Tibial nerve (tissue), 4 donors: ENCODE results near the gene DRC1. TPM values are rescaled to one million over a fixed set of nuclear protein-coding genes. Genes with fewer than 3 reads are reported as not detected.

ENCODE experiments used
- DNase-seq, 2 donors: peaks; one replicate each; pipeline ENCODE4 v3.0.0-alpha.2; 2019; ENCODE audit warnings: low spot score in 2 of 2
- H3K27ac ChIP-seq, 4 donors: fragments of 200-600 bp; sonication (generic) in 3 of 4; one replicate each; pipeline ENCODE4 v1.5.1; 2017 to 2019; ENCODE audit warnings: mild to moderate bottlenecking in 1 of 4
- H3K27me3 ChIP-seq, 2 donors: fragments of 200-600 bp; sonication (generic) in 1 of 2; one replicate each; pipeline versions ENCODE4 v1.5.1 to v1.6.0; 2017 to 2019
- H3K36me3 ChIP-seq, 3 donors: fragments of 200-600 bp; sonication (generic); one replicate each; pipeline ENCODE4 v1.5.1; 2018 to 2019
- H3K4me1 ChIP-seq, 4 donors: fragments of 200-600 bp; sonication (generic) in 3 of 4; one replicate each; pipeline ENCODE4 v1.5.1; 2017 to 2019
- H3K4me3 ChIP-seq, 4 donors: fragments of 200-600 bp; sonication (generic) in 3 of 4; one replicate each; pipeline ENCODE4 v1.5.1; 2017 to 2019; ENCODE audit warnings: mild to moderate bottlenecking in 1 of 4, moderate library complexity in 1 of 4
- H3K9me3 ChIP-seq, 4 donors: fragments of 200-600 bp; sonication (generic) in 3 of 4; one replicate each; pipeline ENCODE4 v1.5.1; 2017 to 2019
- EP300 ChIP-seq, 2 donors: sonication (generic); formaldehyde crosslinking; IDR thresholded peaks; one replicate each; pipeline ENCODE4 v1.6.1; 2017; ENCODE audit warnings: antibody characterized with exemption in 2 of 2, mild to moderate bottlenecking in 1 of 2
- POLR2A ChIP-seq, 2 donors: fragments of 450-650 bp; IDR thresholded peaks; one replicate each; pipeline ENCODE4 v1.6.1; 2017; ENCODE audit warnings: antibody characterized with exemption in 2 of 2, mild to moderate bottlenecking in 2 of 2, moderate library complexity in 2 of 2
- WGBS, 2 donors: methylation state at CpG; one replicate each; pipeline ENCODE4 v1.1.5; 2018; 5-methylcytosine and 5-hydroxymethylcytosine counted together
- total RNA-seq, 4 donors: library from RNA; depleted of rRNA; stranded (reverse); fragments of >200 nt; gene quantifications; one replicate each; pipeline ENCODE4 v1.1.0, GENCODE V29; 2016
- TF ChIP-seq, protein P1 (sequence below), 5 experiments: fragments of 200-600 bp in 3 of 5; fragments of 450-650 bp in 2 of 5; sonication (generic) in 3 of 5; IDR thresholded peaks; one replicate each; pipeline ENCODE4 v1.5.1; 2016 to 2019; ENCODE audit warnings: antibody characterized with exemption in 5 of 5, mild to moderate bottlenecking in 3 of 5, moderate library complexity in 2 of 5

DRC1 gene
- total RNA-seq, 4 donors from 2014 or later = 0.22 to 5.7 (median 1.7) TPM

DNA sequence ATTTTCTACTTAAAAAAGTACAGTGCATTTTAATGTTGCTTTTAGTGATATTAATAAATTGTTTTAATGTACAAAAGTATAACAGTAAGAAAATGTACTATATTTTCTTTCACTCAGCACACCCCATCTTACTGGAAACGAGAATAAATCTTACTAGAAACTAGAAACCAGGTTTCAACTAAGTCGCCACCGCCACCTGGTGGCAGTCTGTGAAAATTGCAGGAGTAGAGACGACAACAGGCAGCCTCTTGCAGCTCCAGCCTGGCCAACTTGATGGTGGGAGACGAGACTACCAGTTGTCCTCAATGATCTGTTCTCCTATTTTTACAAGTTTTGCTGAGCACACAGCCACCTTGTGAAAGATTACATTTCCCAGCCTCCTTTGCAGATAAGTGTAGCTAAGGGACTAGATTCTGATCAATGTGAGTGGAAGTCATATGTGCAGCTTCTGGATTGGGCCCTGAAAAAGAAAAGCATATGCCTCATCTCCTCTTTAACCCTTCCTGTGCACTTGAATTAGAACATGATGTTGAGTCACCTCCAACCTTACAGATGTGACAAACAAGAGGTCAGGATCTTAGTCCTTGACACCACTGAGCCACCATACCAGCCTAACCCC lies 67.5 kb downstream of the DRC1 start:
- no peaks in the 10 kb centered on the region for H3K27me3 ChIP-seq
- WGBS, 2 donors = 14 to 15% methylated on average over 5 of the region's 5 CpGs
- TF ChIP-seq EP300 (IDR thresholded peaks at IDR 0.05) (no peak), POLR2A (IDR thresholded peaks at IDR 0.05) (no peak)
- TF ChIP-seq, protein P1, sequence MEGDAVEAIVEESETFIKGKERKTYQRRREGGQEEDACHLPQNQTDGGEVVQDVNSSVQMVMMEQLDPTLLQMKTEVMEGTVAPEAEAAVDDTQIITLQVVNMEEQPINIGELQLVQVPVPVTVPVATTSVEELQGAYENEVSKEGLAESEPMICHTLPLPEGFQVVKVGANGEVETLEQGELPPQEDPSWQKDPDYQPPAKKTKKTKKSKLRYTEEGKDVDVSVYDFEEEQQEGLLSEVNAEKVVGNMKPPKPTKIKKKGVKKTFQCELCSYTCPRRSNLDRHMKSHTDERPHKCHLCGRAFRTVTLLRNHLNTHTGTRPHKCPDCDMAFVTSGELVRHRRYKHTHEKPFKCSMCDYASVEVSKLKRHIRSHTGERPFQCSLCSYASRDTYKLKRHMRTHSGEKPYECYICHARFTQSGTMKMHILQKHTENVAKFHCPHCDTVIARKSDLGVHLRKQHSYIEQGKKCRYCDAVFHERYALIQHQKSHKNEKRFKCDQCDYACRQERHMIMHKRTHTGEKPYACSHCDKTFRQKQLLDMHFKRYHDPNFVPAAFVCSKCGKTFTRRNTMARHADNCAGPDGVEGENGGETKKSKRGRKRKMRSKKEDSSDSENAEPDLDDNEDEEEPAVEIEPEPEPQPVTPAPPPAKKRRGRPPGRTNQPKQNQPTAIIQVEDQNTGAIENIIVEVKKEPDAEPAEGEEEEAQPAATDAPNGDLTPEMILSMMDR (IDR thresholded peaks at IDR 0.05) = peak in 4 of 5 experiments; percentile 19 to 38 (median 25)
- H3K4me3 ChIP-seq = no peak overlapping the region
- peaks cover 0 to 14% (median 3%) of the 10 kb centered on the region in 4 donors for H3K9me3 ChIP-seq
- DNase-seq = no peak
- H3K36me3 ChIP-seq = no peaks in the 10 kb centered on the region
- no peaks in the 10 kb centered on the region for H3K4me1 ChIP-seq
- H3K27ac ChIP-seq = no peak overlapping the region

DNA sequence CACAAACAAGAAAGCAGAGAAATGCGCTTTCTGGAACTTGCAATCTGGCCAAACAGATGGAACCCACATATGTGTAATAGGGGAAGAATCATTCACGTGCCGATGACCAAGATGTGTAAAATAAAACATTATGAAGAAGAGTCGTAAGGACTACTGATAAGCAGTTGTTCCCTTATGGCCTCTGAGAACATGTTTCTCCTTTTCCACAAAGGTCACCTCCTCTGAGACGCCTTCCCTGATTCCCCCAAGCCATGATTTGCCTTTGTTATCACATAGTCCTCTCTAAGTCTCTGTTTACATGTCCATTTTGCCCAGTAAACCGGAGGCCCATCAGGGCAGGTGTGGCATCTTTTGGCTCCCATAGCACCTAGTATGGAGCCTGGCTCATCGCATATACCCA lies 68.2 kb downstream of the DRC1 start:
- TF ChIP-seq EP300 (IDR thresholded peaks at IDR 0.05) (no peak), POLR2A (IDR thresholded peaks at IDR 0.05) (no peak)
- TF ChIP-seq, protein P1 (IDR thresholded peaks at IDR 0.05) = no peak
- H3K36me3 ChIP-seq = no peaks in the 10 kb centered on the region

DNA sequence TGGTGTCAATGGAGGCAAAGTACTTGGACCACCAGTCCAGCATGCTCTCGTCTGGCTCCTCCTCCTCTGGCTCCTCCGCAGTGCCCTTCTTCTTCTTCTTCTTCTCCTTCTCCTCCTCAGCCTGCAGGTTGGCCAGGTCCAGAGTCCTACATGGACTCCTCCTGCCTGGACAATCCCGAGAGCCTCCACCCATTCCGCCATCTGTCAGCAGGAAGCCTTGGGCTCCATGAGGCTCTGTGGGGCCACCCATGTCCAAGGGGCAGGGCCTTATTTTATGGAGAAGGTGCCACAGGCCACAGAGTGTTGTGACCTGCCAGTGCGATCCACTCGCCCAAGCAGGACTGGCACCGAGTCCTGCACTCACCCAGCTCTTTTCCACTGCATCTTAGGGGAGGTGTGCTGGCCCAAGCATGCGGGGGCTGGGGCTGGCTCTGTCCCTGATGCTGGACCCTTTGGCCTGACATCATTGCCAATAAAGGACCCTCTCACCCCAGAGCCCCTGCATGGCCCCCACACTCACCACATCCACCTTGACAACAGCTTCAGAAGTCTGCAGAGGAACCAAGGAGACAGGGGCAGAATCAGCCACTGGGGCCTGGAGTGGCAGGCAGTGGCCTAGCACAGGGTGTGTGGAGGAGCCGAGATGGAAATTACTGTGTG lies 69.0 kb downstream of the DRC1 start:
- Histone ChIP-seq H3K4me1 (no peaks in the 10 kb centered on the region), H3K9me3 (peaks cover 0 to 14% (median 3%) of the 10 kb centered on the region in 4 donors), H3K4me3 (no peak overlapping the region), H3K36me3 (no peaks in the 10 kb centered on the region), H3K27me3 (no peaks in the 10 kb centered on the region), H3K27ac (no peak overlapping the region)
- 91 to 92% methylated on average over 8 to 9 of the region's 9 CpGs for WGBS, 2 donors
- no peak for TF ChIP-seq EP300 (IDR thresholded peaks at IDR 0.05)
- TF ChIP-seq, protein P1 (IDR thresholded peaks at IDR 0.05) = no peak
- TF ChIP-seq POLR2A (IDR thresholded peaks at IDR 0.05) = no peak
- no peak for DNase-seq

More for the DNA sequence above, 68.2 kb downstream of the DRC1 start:
- Histone ChIP-seq H3K4me3 (no peak overlapping the region), H3K4me1 (no peaks in the 10 kb centered on the region), H3K9me3 (peaks cover 0 to 14% (median 3%) of the 10 kb centered on the region in 4 donors), H3K27me3 (no peaks in the 10 kb centered on the region), H3K27ac (no peak overlapping the region)
- WGBS, 2 donors = 87 to 93% methylated on average over 7 of the region's 7 CpGs
- DNase-seq = no peak

DNA sequence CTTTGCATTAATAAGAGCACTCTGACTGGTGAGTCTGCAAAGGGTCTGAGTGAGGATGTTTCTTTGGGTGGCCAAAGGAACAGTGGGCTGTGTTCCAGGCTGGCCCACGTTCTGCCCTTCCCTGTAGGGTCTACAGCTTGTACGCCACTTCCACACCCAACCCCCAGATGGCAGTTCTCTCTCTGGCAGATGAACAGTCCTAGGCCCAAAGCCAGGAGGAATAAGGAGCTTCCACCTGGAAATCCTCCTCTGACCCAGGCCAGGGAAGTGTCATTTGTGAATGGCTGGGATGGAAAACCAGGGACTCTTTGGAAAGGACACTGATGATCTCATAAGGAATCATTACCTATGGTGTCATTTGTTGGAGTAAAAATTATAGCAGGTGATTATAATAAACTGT lies 69.6 kb downstream of the DRC1 start:
- H3K4me1 ChIP-seq = no peaks in the 10 kb centered on the region
- whole genome bisulfite sequencing, 2 donors = 0 to 45% methylated on average over 1 to 2 of the region's 2 CpGs
- H3K4me3 ChIP-seq = no peak overlapping the region
- H3K27ac ChIP-seq = no peak overlapping the region
- DNase-seq = no peak
- peaks cover 0 to 14% (median 3%) of the 10 kb centered on the region in 4 donors for H3K9me3 ChIP-seq
- TF ChIP-seq POLR2A (IDR thresholded peaks at IDR 0.05) = no peak
- no peak for TF ChIP-seq EP300 (IDR thresholded peaks at IDR 0.05)
- TF ChIP-seq, protein P1 (IDR thresholded peaks at IDR 0.05) = no peak
- no peaks in the 10 kb centered on the region for H3K27me3 ChIP-seq
- no peaks in the 10 kb centered on the region for H3K36me3 ChIP-seq
